ENCODE measurements around the gene NCKAP5. TPM values are rescaled to one million over a fixed set of nuclear protein-coding genes. Genes with fewer than 3 reads are reported as not detected.

NCKAP5 gene
- total and polyA plus RNA-seq, 4 donors = 0.57 to 2.8 (median 2.4) TPM

- Histone ChIP-seq H3K9me3 (ENCODE audit: control insufficient read depth in 4 of 4, low read length in 3 of 4) (no peaks in the 10 kb centered on the region), H3K27me3 (ENCODE audit: control insufficient read depth in 4 of 4, insufficient read depth in 4 of 4, low read length in 3 of 4) (no peaks in the 10 kb centered on the region), H3K36me3 (ENCODE audit: control insufficient read depth in 4 of 4, insufficient read depth in 3 of 4, low read depth in 1 of 4, low read length in 3 of 4) (no peaks in the 10 kb centered on the region), H3K9ac (ENCODE audit: low read depth in 1 of 2, low read length in 2 of 2) (no peak overlapping the region), H3K4me3 (ENCODE audit: low read depth in 1 of 3, low read length in 3 of 3) (peak overlapping the region in 1 of 3 donors; percentile 12), H3K4me1 (ENCODE audit: control insufficient read depth in 4 of 4, insufficient read depth in 4 of 4, low read length in 3 of 4) (peaks cover 0 to 18% (median 5%) of the 10 kb centered on the region in 4 donors), H3K27ac (ENCODE audit: low read depth in 1 of 2, low read length in 2 of 2) (peak overlapping the region in 1 of 2 donors; percentile 10)
- WGBS = 49% methylated on average over 6 of the region's 6 CpGs
- TF ChIP-seq SP1 (IDR thresholded peaks at IDR 0.05) (no peak), HNF4A (conservative IDR thresholded peaks at IDR 0.05) (peak; percentile 28 to 31), RAD21 (IDR thresholded peaks at IDR 0.05) (peak; percentile 19 to 34)
- DNase-seq (ENCODE audit: low spot score) = no peak
Observed at GRCh38 chr2:133516405-133517026, 51.7 kb downstream of the NCKAP5 start.

- no peak overlapping the region for H3K27ac ChIP-seq (ENCODE audit: low read depth in 1 of 2, low read length in 2 of 2)
- no peak for TF ChIP-seq YY1 (IDR thresholded peaks at IDR 0.05)
- TF ChIP-seq TAF1 (conservative IDR thresholded peaks at IDR 0.05) = no peak
- no peak for TF ChIP-seq ATF3 (IDR thresholded peaks at IDR 0.05)
- no peak for TF ChIP-seq JUND (IDR thresholded peaks at IDR 0.05)
- TF ChIP-seq ZBTB33 (IDR thresholded peaks at IDR 0.05) = no peak
- no peak for TF ChIP-seq HNF4A (conservative IDR thresholded peaks at IDR 0.05)
- no peak for TF ChIP-seq GABPA (IDR thresholded peaks at IDR 0.05 in 1 of 2, conservative IDR thresholded peaks at IDR 0.05 in 1 of 2)
- no peak for TF ChIP-seq MAX (IDR thresholded peaks at IDR 0.05)
- no peak for TF ChIP-seq FOXA2 (IDR thresholded peaks at IDR 0.05)
- TF ChIP-seq EGR1 (IDR thresholded peaks at IDR 0.05; ENCODE audit: low read depth in 2 of 2) = no peak
- TF ChIP-seq REST (IDR thresholded peaks at IDR 0.05) = no peak
- TF ChIP-seq HNF4G (IDR thresholded peaks at IDR 0.05) = no peak
- no peak for TF ChIP-seq CTCF (IDR thresholded peaks at IDR 0.05; ENCODE audit: low read depth, low read length, missing input control)
- TF ChIP-seq SP1 (IDR thresholded peaks at IDR 0.05) = no peak
- TF ChIP-seq RXRA (IDR thresholded peaks at IDR 0.05) = no peak
- no peak for TF ChIP-seq FOXA1 (IDR thresholded peaks at IDR 0.05)
- TF ChIP-seq NR2F2 (IDR thresholded peaks at IDR 0.05) = no peak
- no peak for TF ChIP-seq RAD21 (IDR thresholded peaks at IDR 0.05)
- no peaks in the 10 kb centered on the region for H3K36me3 ChIP-seq (ENCODE audit: control insufficient read depth in 4 of 4, insufficient read depth in 3 of 4, low read depth in 1 of 4, low read length in 3 of 4)
- 93% methylated on average over 2 of the region's 2 CpGs for WGBS
- H3K27me3 ChIP-seq (ENCODE audit: control insufficient read depth in 4 of 4, insufficient read depth in 4 of 4, low read length in 3 of 4) = no peaks in the 10 kb centered on the region
- H3K4me1 ChIP-seq (ENCODE audit: control insufficient read depth in 4 of 4, insufficient read depth in 4 of 4, low read length in 3 of 4) = peaks cover 0 to 18% (median 5%) of the 10 kb centered on the region in 4 donors
- no peak for DNase-seq (ENCODE audit: low spot score)
- no peak overlapping the region for H3K9ac ChIP-seq (ENCODE audit: low read depth in 1 of 2, low read length in 2 of 2)
- no peak overlapping the region for H3K4me3 ChIP-seq (ENCODE audit: low read depth in 1 of 3, low read length in 3 of 3)
- no peaks in the 10 kb centered on the region for H3K9me3 ChIP-seq (ENCODE audit: control insufficient read depth in 4 of 4, low read length in 3 of 4)
Observed at GRCh38 chr2:133515271-133515670, 53.0 kb downstream of the NCKAP5 start.
